GM21423 (cell line): ENCODE data around the gene AUP1.
"Not testable (repeated sequence)": the region's sequence is repeated elsewhere in the genome, so short reads cannot be mapped to it uniquely, and the experiment has no call there.

Experiments used
- ATAC-seq: cut with Tn5 transposase; IDR thresholded peaks from one replicate; pipeline ENCODE4 v1.9.1; 2021; ENCODE audit warnings: mild to moderate bottlenecking, moderate library complexity; ENCODE audit not compliant: unreplicated experiment

Gene AUP1

GRCh38 chr2:74529357-74530238 is at the start of gene AUP1, which contains the start of gene HTRA2:
AUP1 (minus strand) TSS chr2:74529706; CDS start chr2:74529629, 77 bp downstream.
HTRA2 (plus strand) TSS chr2:74529933; CDS start chr2:74530007, 74 bp downstream.
- ATAC-seq, result peak; percentile 80

GRCh38 chr2:74578408-74578807 is 48.9 kb upstream of the AUP1 start:
- no peak for ATAC-seq

GRCh38 chr2:74577448-74577847 is 47.9 kb upstream of the AUP1 start:
- no peak for ATAC-seq

- ATAC-seq, result no peak
Observed at GRCh38 chr2:74576863-74577229, 47.3 kb upstream of the AUP1 start.

- ATAC-seq, result no peak
Observed at GRCh38 chr2:74576211-74576862, 46.8 kb upstream of the AUP1 start.

GRCh38 chr2:74575320-74575719 is 45.8 kb upstream of the AUP1 start:
- ATAC-seq, result no peak

- peak; percentile 48 for ATAC-seq
Observed at GRCh38 chr2:74573747-74574562, 44.4 kb upstream of the AUP1 start.

- no peak for ATAC-seq
Observed at GRCh38 chr2:74572178-74572925, 42.8 kb upstream of the AUP1 start.

GRCh38 chr2:74571058-74571457 is 41.6 kb upstream of the AUP1 start:
- peak; percentile 67 for ATAC-seq

GRCh38 chr2:74569686-74570085 is 40.2 kb upstream of the AUP1 start:
- ATAC-seq, result no peak

- ATAC-seq, result no peak
Observed at GRCh38 chr2:74567881-74568280, 38.4 kb upstream of the AUP1 start.

- no peak for ATAC-seq
Observed at GRCh38 chr2:74566754-74567085, 37.2 kb upstream of the AUP1 start.

GRCh38 chr2:74566076-74566753 is 36.7 kb upstream of the AUP1 start:
- ATAC-seq, result no peak

GRCh38 chr2:74564222-74564621 is 34.7 kb upstream of the AUP1 start:
- ATAC-seq, result no peak

GRCh38 chr2:74562126-74562775 is 32.7 kb upstream of the AUP1 start:
- no peak for ATAC-seq

- not testable (repeated sequence) for ATAC-seq
Observed at GRCh38 chr2:74561022-74561421, 31.5 kb upstream of the AUP1 start.

- ATAC-seq, result no peak
Observed at GRCh38 chr2:74560591-74560990, 31.1 kb upstream of the AUP1 start.

GRCh38 chr2:74559912-74560311 is 30.4 kb upstream of the AUP1 start:
- ATAC-seq, result no peak
